ENCODE measurements around the gene HCST.

GRCh38 chr19:35859414-35859813, 42.9 kb upstream of the HCST start:
- TF ChIP-seq, protein P1, sequence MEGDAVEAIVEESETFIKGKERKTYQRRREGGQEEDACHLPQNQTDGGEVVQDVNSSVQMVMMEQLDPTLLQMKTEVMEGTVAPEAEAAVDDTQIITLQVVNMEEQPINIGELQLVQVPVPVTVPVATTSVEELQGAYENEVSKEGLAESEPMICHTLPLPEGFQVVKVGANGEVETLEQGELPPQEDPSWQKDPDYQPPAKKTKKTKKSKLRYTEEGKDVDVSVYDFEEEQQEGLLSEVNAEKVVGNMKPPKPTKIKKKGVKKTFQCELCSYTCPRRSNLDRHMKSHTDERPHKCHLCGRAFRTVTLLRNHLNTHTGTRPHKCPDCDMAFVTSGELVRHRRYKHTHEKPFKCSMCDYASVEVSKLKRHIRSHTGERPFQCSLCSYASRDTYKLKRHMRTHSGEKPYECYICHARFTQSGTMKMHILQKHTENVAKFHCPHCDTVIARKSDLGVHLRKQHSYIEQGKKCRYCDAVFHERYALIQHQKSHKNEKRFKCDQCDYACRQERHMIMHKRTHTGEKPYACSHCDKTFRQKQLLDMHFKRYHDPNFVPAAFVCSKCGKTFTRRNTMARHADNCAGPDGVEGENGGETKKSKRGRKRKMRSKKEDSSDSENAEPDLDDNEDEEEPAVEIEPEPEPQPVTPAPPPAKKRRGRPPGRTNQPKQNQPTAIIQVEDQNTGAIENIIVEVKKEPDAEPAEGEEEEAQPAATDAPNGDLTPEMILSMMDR (IDR thresholded peaks at IDR 0.05; ENCODE audit: low read depth, low read length, poor library complexity, severe bottlenecking) = no peak
- no peak for TF ChIP-seq EZH2phosphoT487 (IDR thresholded peaks at IDR 0.05; ENCODE audit: borderline replicate concordance, low read length)

All from DOHH2 (cell line).